Lower leg skin (tissue), 3 donors: ENCODE measurements around the gene CYFIP2.

ENCODE experiments used
- POLR2A ChIP-seq, 2 donors: fragments of 450-650 bp; IDR thresholded peaks; one replicate each; pipeline ENCODE4 v1.6.1; 2016 to 2017; ENCODE audit warnings: antibody characterized with exemption in 2 of 2, mild to moderate bottlenecking in 1 of 2, moderate library complexity in 1 of 2
- TF ChIP-seq, protein P1 (sequence below), 3 donors: fragments of 450-650 bp; IDR thresholded peaks; one replicate each; pipeline ENCODE4 v1.5.1; 2016; ENCODE audit warnings: antibody characterized with exemption in 3 of 3, mild to moderate bottlenecking in 3 of 3, moderate library complexity in 2 of 3

DNA sequence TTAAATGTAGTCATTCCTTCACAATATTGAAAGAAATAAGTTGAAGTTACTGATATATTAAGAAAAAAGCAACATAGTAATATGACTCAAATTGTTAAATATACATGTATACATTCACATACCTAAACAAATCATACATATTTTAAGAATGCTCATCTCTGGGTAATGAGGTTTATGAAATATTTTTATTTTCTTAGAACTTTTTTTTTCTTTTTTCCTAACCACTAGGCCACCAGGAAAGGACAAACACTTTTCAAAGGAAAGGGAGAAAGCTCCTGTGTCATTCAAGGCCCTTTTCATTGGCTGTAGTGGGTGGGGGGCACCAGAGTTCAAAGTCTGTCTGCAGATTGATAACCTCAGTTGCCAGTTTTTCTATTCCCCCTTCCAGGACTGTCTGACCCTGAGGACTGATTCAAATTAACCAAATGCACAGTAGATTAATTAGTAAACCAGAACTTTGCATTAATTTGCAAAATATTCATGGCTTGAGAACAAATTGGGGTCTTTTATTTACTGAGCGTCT lies 121.2 kb downstream of the CYFIP2 start:
- TF ChIP-seq, protein P1, sequence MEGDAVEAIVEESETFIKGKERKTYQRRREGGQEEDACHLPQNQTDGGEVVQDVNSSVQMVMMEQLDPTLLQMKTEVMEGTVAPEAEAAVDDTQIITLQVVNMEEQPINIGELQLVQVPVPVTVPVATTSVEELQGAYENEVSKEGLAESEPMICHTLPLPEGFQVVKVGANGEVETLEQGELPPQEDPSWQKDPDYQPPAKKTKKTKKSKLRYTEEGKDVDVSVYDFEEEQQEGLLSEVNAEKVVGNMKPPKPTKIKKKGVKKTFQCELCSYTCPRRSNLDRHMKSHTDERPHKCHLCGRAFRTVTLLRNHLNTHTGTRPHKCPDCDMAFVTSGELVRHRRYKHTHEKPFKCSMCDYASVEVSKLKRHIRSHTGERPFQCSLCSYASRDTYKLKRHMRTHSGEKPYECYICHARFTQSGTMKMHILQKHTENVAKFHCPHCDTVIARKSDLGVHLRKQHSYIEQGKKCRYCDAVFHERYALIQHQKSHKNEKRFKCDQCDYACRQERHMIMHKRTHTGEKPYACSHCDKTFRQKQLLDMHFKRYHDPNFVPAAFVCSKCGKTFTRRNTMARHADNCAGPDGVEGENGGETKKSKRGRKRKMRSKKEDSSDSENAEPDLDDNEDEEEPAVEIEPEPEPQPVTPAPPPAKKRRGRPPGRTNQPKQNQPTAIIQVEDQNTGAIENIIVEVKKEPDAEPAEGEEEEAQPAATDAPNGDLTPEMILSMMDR (IDR thresholded peaks at IDR 0.05), result no peak
- TF ChIP-seq POLR2A (IDR thresholded peaks at IDR 0.05), result no peak
